GM19328 (cell line): Measurements from ENCODE around the gene KIDINS220.

Experiments used
- ATAC-seq: cut with Tn5 transposase; IDR thresholded peaks from one replicate; pipeline ENCODE4 v1.9.1; 2021; ENCODE audit warnings: mild to moderate bottlenecking, moderate library complexity; ENCODE audit not compliant: unreplicated experiment

Gene KIDINS220

GRCh38 chr2:8851811-8852560 is 14.6 kb upstream of the KIDINS220 start:
- no peak for ATAC-seq

- no peak for ATAC-seq
Measured at GRCh38 chr2:8850845-8851487, 13.6 kb upstream of the KIDINS220 start.

GRCh38 chr2:8849327-8849726 is 11.9 kb upstream of the KIDINS220 start:
- no peak for ATAC-seq

- ATAC-seq: no peak
Measured at GRCh38 chr2:8848328-8849100, 11.1 kb upstream of the KIDINS220 start.

- ATAC-seq: no peak
Measured at GRCh38 chr2:8847400-8847799, 10.0 kb upstream of the KIDINS220 start.

GRCh38 chr2:8841932-8842331 is 4.5 kb upstream of the KIDINS220 start:
- no peak for ATAC-seq

- no peak for ATAC-seq
Measured at GRCh38 chr2:8840475-8841091, 3.2 kb upstream of the KIDINS220 start.

GRCh38 chr2:8839189-8839965 is 2.0 kb upstream of the KIDINS220 start:
- no peak for ATAC-seq

GRCh38 chr2:8837795-8838140 is 355 bp upstream of the KIDINS220 start:
- no peak for ATAC-seq

- ATAC-seq: no peak
Measured at GRCh38 chr2:8835279-8835678, 2.1 kb downstream of the KIDINS220 start.

GRCh38 chr2:8833853-8834252 is 3.6 kb downstream of the KIDINS220 start:
- ATAC-seq: no peak

- ATAC-seq: no peak
Measured at GRCh38 chr2:8831516-8831915, 5.9 kb downstream of the KIDINS220 start.

- no peak for ATAC-seq
Measured at GRCh38 chr2:8827729-8828128, 9.7 kb downstream of the KIDINS220 start.

- ATAC-seq: no peak
Measured at GRCh38 chr2:8822218-8822617, 15.2 kb downstream of the KIDINS220 start.

- ATAC-seq: no peak
Measured at GRCh38 chr2:8821276-8822217, 15.9 kb downstream of the KIDINS220 start.

- ATAC-seq: no peak
Measured at GRCh38 chr2:8819948-8820347, 17.5 kb downstream of the KIDINS220 start.

GRCh38 chr2:8819194-8819593 is 18.2 kb downstream of the KIDINS220 start:
- ATAC-seq: no peak

GRCh38 chr2:8817221-8817620 is 20.2 kb downstream of the KIDINS220 start:
- no peak for ATAC-seq

- ATAC-seq: no peak
Measured at GRCh38 chr2:8806885-8807704, 30.3 kb downstream of the KIDINS220 start.
